ENCODE results near the gene H2AZ2. TPM values are rescaled to one million over a fixed set of nuclear protein-coding genes. Genes with fewer than 3 reads are reported as not detected.

Gene H2AZ2
- total RNA-seq = 64.6 TPM

DNA sequence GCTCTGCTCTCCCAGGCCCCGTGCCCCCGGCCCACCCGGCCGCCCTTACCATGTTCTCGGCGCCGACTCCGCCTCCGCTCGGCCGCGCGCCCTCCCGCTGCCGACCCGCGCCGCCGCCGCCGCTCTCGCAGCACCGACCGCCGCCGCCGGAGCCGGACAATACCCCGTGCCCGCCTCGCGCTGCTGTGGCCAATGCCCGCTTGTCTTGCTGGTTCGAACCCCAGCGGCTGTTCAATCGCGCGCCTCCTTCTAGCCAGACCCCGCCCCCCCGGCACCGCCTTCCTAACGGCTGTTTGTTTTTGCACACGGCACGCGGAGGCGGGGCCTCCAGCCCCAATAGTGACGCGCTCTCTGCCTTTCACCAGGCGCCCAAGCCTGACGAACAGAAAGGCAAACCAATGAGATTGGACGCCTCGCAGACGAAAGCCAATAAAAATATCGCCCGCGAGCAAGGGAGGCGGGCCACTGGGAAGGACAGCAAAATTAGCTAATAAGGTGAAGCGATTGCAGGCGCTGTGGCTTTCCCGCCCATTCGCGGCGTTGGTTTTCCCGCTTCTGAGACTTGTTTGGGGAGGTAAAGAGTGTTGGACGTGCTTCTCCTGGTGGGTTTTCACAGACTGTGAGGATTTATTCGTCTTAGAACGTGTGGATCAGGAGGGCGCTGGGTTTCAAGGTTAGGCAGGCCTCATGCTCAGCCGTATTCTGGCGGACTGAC is at the start of gene H2AZ2:
Gene H2AZ2, minus strand, starts transcription at position 168 of the 715 bp plus-strand sequence. Its CDS starts 116 bp downstream, at position 52.
- DNase-seq (ENCODE audit: low spot score) (peak; percentile 100), ATAC-seq (peak; percentile 90)

DNA sequence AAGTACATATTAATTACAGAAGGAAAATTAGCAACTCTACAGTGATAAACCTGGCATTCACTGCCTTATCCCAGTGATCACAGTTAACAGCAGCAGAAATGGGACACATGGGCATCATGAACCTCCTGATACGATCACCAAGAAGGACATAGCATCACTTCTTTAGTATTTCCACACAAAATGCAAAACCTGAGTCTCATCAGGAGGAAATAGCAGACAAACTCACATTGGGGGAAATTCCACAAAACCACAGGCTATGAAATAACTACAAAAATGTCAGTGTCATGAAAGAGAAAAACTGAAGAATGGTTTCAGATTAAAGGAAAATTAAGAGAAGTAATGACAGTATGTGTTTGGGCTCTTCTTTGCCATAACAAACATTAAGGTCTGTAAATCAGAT is 49.4 kb upstream of the H2AZ2 start:
- ATAC-seq (no peak), DNase-seq (ENCODE audit: low spot score) (no peak)

DNA sequence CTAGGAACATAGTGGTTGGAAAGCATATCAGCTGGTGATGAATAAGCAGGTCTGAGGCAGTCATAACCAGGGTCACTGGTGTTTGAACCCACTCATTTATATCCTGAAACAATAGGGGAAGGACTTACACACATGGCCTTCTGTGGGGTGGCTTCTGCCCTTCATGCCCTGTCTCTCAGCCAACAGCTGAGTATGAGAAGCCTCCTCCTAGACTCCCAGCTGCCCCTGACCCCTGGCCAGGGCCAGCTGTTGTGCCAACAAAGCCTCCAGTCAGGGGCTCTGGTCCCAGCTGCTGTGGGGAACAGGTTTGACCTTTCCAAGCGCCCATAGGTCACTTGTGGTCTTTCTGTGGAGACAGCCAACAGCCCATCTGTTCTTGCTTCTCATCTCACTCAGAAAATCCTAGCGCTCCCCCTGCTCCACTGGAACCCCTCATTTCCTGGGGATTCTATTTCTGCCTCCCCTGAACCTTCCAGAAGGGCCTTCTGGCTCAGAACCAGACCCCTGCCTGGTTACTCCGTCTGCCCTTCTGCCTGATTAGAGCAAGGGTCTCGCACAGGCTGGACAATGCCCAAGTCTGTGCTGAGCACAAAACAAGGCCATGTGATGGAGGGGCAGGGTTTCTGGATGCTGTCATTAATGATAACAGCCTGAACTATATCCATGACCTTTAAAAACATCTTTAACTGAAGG is 47.1 kb upstream of the H2AZ2 start:
- ATAC-seq = no peak
- DNase-seq (ENCODE audit: low spot score) = no peak

DNA sequence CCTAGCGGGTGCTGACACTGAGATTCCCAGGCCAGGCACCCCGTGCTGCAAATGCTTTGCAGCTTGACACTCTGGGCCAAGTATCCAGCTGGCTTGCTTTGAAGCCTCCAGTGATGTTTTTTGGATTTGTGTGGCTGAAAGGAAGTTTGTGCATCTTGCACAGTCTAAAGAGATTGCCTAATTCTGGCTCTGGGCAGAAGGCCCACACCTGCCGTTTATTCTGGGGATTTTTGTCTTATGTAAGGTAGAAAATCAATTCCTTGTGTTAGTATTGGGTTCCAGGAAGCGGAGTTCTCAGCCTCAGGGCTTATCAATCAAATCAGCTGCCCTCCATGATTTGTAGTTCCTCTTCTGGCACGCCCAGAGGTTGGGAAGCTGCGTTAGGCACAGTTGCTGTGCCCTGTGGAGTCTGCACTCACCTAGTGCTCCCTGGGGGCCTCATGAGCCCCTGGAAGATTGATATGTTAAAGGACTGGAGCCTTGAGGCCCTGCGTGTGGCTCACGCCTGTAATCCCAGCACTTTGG is 45.9 kb upstream of the H2AZ2 start:
- ATAC-seq (peak; percentile 90), DNase-seq (ENCODE audit: low spot score) (peak; percentile 84)

DNA sequence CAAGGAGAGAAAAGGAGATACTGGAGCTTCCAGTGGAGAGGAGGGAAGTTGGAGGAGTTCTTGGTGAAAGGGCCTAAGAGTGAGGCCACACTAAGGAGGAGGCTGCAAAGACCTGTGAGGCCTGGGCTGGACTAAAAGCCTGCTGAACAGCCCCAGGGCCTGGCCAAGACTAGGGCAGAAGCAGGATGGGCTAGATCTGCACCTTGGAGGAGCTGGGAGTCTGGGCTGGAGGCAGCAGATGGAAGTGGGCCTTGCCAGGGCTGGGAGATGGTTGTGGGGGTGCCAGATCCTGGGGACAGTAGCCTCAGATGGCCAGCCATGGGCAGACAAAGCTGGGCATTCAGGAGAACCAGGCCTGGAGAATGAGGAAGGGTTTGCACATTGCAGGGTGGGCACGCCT is 43.9 kb upstream of the H2AZ2 start:
- DNase-seq (ENCODE audit: low spot score) (no peak), ATAC-seq (no peak)

DNA sequence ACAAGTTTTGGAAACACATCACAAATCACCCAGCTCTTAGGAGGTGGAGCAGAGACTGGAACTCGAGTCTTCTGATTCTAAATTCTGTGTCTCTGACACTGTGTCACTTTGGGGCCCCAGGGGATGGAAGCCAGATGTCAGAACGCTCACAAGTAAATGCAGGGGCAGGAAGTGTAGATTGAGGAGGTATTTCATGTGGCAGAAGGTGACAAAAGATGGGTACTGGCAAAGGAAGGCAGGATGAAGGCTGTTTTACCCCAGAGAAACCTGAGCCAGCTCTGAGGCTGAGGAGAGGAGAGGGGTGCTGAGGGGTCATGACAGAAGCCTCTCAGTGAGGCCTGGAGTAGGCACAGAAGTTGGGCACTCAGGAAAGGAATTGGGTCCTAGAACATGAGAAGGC is 43.5 kb upstream of the H2AZ2 start:
- DNase-seq (ENCODE audit: low spot score) (no peak), ATAC-seq (no peak)

DNA sequence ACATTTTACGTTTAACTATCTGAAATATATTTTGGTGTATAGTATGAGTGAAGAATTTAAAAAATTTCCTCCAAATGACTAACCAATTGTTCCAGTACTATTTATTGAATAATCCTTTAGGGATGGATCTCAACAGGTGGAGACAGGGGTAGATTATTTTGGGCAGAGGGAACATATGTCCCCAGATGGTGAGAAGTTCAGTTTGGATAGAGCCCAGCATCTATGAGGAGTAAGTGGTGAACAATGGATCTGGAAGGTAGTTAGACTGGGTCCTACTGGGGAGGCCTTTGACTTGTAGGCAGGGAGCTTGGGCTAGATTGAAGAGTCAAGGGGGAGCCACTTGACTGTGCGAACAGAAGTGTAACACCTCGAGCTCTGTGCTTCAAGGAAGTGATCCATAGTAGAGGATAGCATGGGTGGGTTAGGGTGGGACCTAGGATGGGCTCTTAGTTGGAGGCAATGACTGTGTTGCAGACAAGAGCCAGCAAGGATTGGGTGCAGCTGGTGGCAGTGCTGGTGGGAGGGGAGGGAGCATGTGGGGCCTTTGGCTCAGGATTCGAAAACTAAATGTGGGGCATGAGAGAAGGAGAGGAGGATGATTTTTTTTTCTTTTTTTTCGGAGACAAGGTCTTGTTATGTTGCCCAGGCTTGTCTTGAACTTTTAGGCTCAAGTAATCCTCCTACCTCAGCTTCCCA is 41.3 kb upstream of the H2AZ2 start:
- DNase-seq (ENCODE audit: low spot score) (no peak), ATAC-seq (no peak)

DNA sequence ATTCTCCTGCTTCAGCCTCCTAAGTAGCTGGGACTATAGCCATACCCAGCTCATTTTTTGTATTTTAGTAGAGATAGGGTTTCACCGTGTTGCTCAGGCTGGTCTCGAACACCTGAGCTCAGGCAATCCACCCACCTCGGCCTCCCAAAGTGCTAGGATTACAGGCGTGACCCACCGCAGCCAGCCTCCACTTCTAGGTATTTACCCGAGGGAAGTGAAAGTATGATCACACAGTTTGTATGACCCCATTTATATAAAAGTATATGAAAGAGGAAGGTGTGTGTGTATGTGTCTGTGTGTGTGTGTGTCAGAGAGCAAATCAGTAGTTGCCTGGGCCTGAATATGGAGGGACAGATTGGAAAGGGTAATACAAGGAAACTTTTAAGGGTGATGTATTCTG is 39.4 kb upstream of the H2AZ2 start:
- DNase-seq (ENCODE audit: low spot score) (no peak), ATAC-seq (no peak)

DNA sequence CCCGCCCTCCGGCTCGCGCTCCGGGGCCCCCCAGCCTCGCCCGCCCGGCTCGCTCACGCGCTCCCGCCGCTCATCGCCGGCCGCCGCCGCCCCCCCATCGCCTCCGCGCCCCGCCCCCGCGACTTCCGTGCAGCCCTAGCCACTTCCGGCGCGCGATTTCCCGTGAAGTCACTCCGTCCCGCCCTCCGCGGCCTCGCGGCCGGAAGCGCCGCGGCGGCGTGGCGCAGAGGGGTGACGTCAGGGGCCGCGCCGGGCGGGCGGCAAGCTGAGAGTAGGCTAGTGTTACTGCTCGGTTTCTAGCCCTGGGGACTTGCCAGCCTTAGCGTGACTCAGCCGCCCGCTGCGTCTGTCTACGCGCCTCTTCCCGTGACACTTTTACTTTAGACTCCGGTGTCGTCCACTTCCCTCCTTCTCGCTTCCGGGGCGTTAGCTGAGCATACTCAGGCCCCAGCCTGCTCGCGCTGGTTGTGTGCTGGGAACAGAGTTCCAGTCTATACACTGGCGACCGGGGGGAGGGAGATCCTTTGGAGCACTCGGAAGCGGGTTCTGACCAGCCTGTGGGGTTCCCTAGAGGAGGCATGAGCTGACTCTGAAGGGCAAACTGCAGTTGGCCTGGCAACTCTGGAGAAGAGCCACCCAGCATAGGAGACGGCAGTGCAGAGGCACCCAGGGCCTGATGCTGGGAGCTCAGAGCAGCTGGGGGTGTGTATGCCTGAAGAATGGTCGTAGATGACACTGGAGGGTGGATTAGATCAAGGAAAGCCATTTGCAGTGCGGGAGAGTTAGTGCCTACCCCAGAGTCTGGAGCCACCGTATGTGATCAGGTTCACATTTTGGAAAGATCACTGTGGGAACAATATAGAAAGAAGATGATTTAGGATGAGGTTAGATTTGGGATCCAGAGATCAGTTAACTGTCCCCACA is 37.8 kb upstream of the H2AZ2 start, which contains the start of gene PURB:
Gene PURB, minus strand, starts transcription at position 137 of the 924 bp plus-strand sequence. CDS start 182 bp downstream, outside the sequence.
- DNase-seq (ENCODE audit: low spot score) (peak; percentile 96), ATAC-seq (peak; percentile 94)

DNA sequence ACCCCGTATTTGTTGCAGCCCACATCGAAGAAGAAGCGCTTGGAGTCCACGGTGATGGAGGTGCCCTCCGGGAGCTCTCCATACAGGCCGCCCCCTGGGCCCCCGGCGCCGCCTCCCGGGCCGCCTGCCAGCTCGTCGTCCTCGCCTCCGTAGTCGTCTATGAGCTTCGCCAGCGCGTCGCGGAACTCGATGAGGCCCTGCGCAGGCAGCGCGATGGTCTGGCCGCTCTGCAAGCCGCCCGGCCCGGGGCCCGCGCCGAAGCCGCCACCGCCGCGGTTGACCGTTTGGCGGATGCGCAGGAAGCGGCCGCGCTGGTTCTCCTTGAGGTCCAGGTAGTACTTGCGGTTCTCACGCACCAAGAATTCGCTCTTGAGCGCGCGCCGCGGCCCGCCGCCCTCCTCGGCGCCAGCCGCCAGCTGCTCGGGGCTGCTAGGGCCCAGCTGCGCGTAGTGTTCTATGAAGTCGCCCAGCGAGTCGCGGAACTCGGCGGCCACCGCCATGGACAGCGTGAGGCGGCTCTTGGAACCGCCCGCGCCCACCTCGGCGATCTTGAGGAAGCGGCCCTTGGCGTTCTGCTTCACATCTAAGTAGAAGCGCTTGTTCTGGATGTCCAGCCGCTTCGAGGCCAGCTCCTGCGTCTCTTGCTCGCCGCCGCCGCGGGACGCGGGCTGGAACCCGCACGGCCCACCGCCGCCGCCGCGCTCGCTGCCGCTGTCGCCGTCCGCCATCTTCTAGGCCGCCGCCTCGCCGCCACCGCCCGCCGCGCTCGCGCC is 36.9 kb upstream of the H2AZ2 start:
- peak; percentile 60 for DNase-seq (ENCODE audit: low spot score)
- ATAC-seq = peak; percentile 33

DNA sequence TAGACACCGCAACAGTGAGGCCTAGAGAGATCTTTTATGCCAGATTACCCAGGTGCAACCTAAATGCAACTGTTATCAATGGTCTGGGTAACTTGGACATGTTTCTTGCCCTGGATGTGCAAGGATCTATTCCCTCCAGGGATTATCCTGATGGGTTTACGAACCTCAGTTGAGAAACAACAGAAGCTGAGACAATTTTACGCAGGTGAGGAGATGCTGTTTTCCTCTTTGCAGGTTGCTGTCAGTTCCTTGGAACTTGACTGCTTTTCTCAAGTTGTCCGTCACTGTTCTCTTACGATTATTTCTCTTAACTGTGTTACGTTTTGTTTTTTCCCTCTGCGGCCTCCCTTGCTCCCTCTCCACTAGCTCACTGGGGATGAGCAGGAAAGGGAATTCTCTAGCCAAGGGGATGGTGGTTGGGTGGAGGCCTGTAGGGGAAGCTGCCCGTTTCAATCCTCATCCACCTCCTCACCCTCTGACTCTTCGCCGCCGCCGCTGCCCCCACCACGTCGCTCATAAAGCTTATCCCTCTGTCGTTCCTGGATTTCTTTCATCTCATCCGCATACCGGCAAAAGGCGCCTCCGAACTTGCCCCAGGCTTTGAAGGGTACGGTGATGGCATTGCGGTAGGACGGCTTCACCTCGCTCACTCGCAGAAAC is 36.2 kb upstream of the H2AZ2 start:
- DNase-seq (ENCODE audit: low spot score) = no peak
- no peak for ATAC-seq

DNA sequence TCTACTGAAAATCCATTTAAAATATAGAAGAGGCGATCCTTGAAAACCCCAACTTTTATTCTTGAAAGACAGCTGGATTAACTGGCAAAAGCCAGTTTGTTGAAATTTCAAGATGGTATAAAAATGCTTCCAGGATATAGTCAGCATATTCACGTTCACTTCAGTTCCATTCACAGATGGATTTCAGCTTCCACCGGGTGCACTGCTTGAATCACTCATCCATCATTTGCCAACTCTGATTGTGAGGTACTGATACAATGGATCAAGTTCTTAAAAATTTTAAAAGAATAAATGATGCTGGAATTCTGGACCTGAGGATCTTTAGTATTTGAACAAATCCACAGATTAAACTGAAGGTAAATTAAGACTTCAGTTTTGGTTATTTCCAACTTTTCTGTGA is 35.0 kb upstream of the H2AZ2 start:
- DNase-seq (ENCODE audit: low spot score) (no peak), ATAC-seq (no peak)

DNA sequence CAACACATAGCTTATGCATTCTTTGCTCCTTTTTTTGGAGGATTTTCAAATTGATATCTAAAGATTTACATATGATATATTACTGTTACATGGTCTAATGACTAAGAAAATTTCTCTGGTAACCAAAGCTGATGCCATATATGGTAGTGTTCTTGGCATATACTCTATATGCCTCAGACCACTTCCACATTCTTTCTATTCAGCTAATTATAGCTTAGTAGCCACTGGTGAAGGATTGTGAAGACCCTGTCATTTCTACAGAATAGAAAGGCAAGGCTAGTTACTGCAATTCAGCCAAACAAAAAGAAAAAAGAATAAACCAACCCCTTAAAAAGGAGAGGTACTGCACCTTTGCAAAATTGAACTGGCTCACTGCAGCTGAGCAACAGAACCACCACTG is 33.7 kb upstream of the H2AZ2 start:
- no peak for ATAC-seq

DNA sequence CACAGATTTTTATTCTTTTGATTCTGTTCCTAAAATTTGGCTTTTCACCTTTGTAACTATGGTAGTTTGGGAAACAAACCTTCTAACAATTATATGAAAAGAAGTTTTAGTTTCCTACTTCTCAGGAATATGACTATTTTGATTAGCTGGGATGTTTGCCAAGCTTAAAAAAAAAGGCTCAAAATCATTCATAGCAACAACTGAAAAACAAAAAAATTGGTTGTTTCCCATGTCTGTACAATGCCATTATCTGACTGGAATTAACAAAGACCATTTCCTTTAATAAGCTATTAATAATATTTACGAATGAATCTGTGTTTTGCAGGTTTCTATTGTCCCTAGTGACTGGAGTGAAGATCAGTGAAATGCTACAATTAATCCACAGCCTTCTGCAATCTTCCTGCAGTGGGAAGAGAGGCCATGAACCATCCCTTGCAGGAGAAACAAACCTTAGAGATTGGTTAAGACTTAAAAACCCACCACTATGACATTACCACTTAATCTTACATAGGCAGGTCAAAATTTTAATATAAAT is 33.2 kb upstream of the H2AZ2 start:
- no peak for DNase-seq (ENCODE audit: low spot score)
- ATAC-seq = no peak

More for the DNA sequence above, 33.7 kb upstream of the H2AZ2 start:
- no peak for DNase-seq (ENCODE audit: low spot score)

DNA sequence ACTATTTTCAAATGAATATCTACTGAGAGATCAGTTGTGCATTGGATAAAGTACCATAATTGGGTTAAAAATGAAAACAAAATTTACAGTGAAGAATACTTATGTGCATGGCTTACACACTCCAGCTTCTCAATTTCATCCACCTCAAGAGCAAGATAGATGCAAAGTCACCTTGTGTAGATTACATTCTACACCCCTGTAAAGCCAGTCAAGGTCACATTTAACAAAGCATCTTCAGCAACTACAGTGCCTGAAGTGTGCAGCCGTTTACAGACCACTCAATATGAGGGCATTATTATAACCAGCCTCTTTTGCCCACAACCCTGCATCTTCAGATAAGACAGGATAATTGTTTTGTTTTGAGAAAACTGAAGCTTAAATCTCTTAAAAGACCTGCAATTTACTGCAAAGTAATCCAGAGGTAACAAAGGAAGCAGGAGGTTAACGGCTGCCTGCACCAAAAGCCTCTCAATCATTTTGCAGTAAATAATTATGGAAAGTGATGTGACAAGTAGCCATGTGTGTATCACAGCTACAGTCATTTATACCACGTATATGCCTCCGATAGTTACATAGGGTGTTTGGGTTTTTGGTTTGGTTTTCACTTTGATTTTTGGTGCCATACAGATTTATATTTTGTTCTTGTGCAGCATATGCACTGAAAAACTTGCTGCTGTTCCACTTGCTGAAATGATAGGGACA is 32.6 kb upstream of the H2AZ2 start:
- ATAC-seq = no peak

DNA sequence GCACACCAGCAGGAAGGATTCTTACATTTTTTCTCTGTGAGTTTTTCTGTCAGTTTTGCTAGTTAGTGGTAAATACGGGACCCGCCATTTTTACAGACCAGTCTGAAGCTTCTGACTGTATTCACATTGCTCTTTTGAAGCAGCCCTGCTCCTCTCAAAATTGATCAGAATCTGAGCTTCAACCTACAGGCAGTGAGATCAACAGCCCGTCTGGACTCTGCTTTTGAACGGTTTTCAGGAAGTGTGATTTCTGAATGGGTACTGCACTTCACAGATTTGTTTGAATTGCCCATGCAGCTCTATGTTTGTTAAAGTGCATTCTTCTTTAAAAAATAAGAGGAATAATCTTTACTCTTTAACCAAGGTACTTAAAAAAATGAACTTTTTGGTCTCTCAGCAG is 28.5 kb upstream of the H2AZ2 start:
- DNase-seq (ENCODE audit: low spot score) (no peak), ATAC-seq (no peak)

More for the DNA sequence above, 32.6 kb upstream of the H2AZ2 start:
- no peak for DNase-seq (ENCODE audit: low spot score)

DNA sequence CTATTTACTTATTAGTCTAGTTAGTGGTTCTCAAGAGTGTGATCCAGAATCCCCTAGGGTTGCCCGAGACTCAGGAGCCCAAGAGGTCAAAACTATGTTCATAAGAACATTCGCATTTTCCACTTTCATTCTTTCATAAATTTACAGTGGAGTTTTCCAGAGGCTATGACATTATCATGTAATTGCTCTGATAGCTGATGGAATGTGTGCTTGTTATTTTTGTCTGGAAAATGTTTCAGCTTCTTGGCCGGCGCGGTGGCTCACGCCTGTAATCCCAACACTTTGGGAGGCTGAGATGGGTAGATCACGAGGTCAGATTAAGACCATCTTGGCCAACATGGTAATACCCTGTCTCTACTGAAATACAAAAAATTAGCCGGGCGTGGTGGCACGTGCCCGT is 27.4 kb upstream of the H2AZ2 start:
- no peak for ATAC-seq
- no peak for DNase-seq (ENCODE audit: low spot score)

DNA sequence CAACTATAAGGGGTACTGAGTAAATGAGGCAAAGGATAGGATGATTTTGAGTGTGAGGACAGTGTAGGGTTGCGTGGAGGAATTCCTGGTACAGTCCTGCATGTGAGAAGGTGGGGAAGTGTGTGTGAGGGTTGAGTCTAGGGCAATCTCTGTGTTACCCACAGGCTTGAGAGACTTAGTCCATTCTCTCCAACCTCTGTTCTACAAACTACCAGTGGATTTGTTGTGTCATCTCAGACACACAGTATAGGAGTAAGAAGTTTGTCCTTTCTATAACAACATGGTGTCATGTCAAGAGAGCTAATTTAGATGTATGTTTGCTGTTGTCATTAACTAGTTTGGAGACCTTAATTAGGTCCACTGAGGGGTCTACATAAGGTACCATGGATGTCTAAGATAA is 24.9 kb upstream of the H2AZ2 start:
- no peak for DNase-seq (ENCODE audit: low spot score)
- no peak for ATAC-seq

Measured in left lobe of liver (tissue), 2 donors.